Measurements from ENCODE around the gene GRIN3B.
"Not testable (repeated sequence)": the region's sequence is repeated elsewhere in the genome, so short reads cannot be mapped to it uniquely, and the experiment has no call there.

Gene GRIN3B

GRCh38 chr19:1020868-1021425 lies 20.7 kb downstream of the GRIN3B start, which contains the start of gene TMEM259:
Gene TMEM259 (minus strand): TSS chr19:1021123. CDS start chr19:1020996, 127 bp downstream.
- peak; percentile 87 for DNase-seq

GRCh38 chr19:1023883-1024188 lies 23.6 kb downstream of the GRIN3B start:
- not testable (repeated sequence) for DNase-seq

- DNase-seq: not testable (repeated sequence)
Measured at GRCh38 chr19:1025080-1025479, 24.9 kb downstream of the GRIN3B start.

- no peak for DNase-seq
Measured at GRCh38 chr19:1025960-1026782, 26.0 kb downstream of the GRIN3B start, which contains the start of gene CNN2. Gene CNN2 (plus strand): TSS chr19:1026608. CDS start chr19:1026662, 54 bp downstream.

- no peak for DNase-seq
Measured at GRCh38 chr19:1026783-1027649, 26.8 kb downstream of the GRIN3B start.

- no peak for DNase-seq
Measured at GRCh38 chr19:1027650-1028061, 27.4 kb downstream of the GRIN3B start.

GRCh38 chr19:1028062-1028926 lies 28.1 kb downstream of the GRIN3B start:
- no peak for DNase-seq

GRCh38 chr19:1032264-1032867 lies 32.1 kb downstream of the GRIN3B start:
- DNase-seq: no peak

- no peak for DNase-seq
Measured at GRCh38 chr19:1035998-1036621, 35.9 kb downstream of the GRIN3B start.

GRCh38 chr19:1037621-1038064 lies 37.4 kb downstream of the GRIN3B start:
- DNase-seq: no peak

- DNase-seq: no peak
Measured at GRCh38 chr19:1038978-1039645, 38.9 kb downstream of the GRIN3B start.

- DNase-seq: peak; percentile 86
Measured at GRCh38 chr19:1039646-1040475, 39.6 kb downstream of the GRIN3B start, which contains the start of gene ABCA7. Gene ABCA7 (plus strand): TSS chr19:1040107. CDS start chr19:1041362, 1,255 bp downstream.

- peak; percentile 47 for DNase-seq
Measured at GRCh38 chr19:1040476-1041271, 40.5 kb downstream of the GRIN3B start.

GRCh38 chr19:1041272-1041834 lies 41.1 kb downstream of the GRIN3B start:
- no peak for DNase-seq

GRCh38 chr19:1041835-1042685 lies 41.8 kb downstream of the GRIN3B start:
- no peak for DNase-seq

GRCh38 chr19:1042689-1043511 lies 42.7 kb downstream of the GRIN3B start:
- DNase-seq: no peak

GRCh38 chr19:1045247-1045603 lies 45.0 kb downstream of the GRIN3B start:
- DNase-seq: no peak
